BJ (cell line): ENCODE results near the gene RAB11FIP4. TPM values are rescaled to one million over a fixed set of nuclear protein-coding genes. Genes with fewer than 3 reads are reported as not detected.

Experiments
- CTCF ChIA-PET: fragments of 350-600 bp; formaldehyde crosslinking; extraction: SDS; loops from one replicate; lab custom pipeline; 2021; ENCODE audit warnings: antibody characterized with exemption, inconsistent platforms; lab: Yijun Ruan, JAX
- POLR2A ChIA-PET: fragments of 300-600 bp; sonication (Branson Sonifier 250); formaldehyde crosslinking; extraction: SDS; loops from one replicate; lab custom pipeline; 2021; ENCODE audit warnings: antibody characterized with exemption; lab: Charles Lee
- DNase-seq: peaks from one replicate; pipeline ENCODE4 v3.0.0-alpha.2; 2011; ENCODE audit warnings: low read depth
- H3K27me3 ChIP-seq: 2 replicates; pipeline ENCODE4 v1.6.0; 2011; ENCODE audit warnings: low read length; ENCODE audit not compliant: control insufficient read depth, insufficient read depth
- H3K36me3 ChIP-seq: 2 replicates; pipeline ENCODE4 v1.5.1; 2011; ENCODE audit warnings: low read length; ENCODE audit not compliant: control insufficient read depth, insufficient read depth
- H3K4me3 ChIP-seq: 2 replicates; pipeline ENCODE4 v1.5.1; 2011; ENCODE audit warnings: low read depth, mild to moderate bottlenecking, control low read depth, low read length
- CTCF ChIP-seq: IDR thresholded peaks from 2 replicates; pipeline ENCODE4 v1.5.1; 2011; ENCODE audit warnings: low read depth, mild to moderate bottlenecking, control low read depth, inconsistent platforms, low read length, moderate library complexity; ENCODE audit not compliant: insufficient read depth
- polyA plus RNA-seq: library from polyadenylated mRNA; depleted of rRNA; stranded (reverse); fragments of >200 nt; gene quantifications from 2 replicates; pipeline ENCODE4 v1.2.3, GENCODE V29; 2011

The RAB11FIP4 gene
- polyA plus RNA-seq, 1 experiment = 0.15 TPM

- ChIA-PET CTCF (interaction anchor here (2.5 to 11.1 kb wide), 2 partner anchors 283 to 287 kb away, joined by 7 to 172 read pairs; no protein-coding TSS in a partner anchor), POLR2A (no interaction called here)
- TF ChIP-seq CTCF = no peak
- Histone ChIP-seq H3K36me3 (no peaks in the 10 kb centered on the region), H3K27me3 (no peaks in the 10 kb centered on the region), H3K4me3 (no peak overlapping the region)
- no peak for DNase-seq
These were observed 163.5 kb downstream of the RAB11FIP4 start for GRCh38 chr17:31554930-31555329.

GRCh38 chr17:31556969-31557645 is 165.6 kb downstream of the RAB11FIP4 start:
- CTCF ChIA-PET = interaction anchor here (0.6 to 11.1 kb wide), 9 partner anchors 40 to 299 kb away, joined by 3 to 172 read pairs (median 4); no protein-coding TSS in a partner anchor
- no peaks in the 10 kb centered on the region for H3K27me3 ChIP-seq
- POLR2A ChIA-PET = no interaction called here
- H3K4me3 ChIP-seq = no peak overlapping the region
- TF ChIP-seq CTCF = no peak
- DNase-seq = no peak
- H3K36me3 ChIP-seq = no peaks in the 10 kb centered on the region

GRCh38 chr17:31558748-31559583 is 167.5 kb downstream of the RAB11FIP4 start:
- H3K4me3 ChIP-seq = peak overlapping the region; percentile 94
- H3K36me3 ChIP-seq = peaks cover 3% of the 10 kb centered on the region; the same call in 1 of the 2 replicates
- H3K27me3 ChIP-seq = no peaks in the 10 kb centered on the region
- ChIA-PET POLR2A (interaction anchor here (0.6 kb wide), 1 partner anchor 137 kb away, joined by 4 read pairs; no protein-coding TSS in a partner anchor), CTCF (interaction anchor here (0.6 to 11.1 kb wide), 26 partner anchors 10 to 294 kb away, joined by 3 to 172 read pairs (median 4); no protein-coding TSS in a partner anchor)
- DNase-seq = no peak
- peak; percentile 51 for TF ChIP-seq CTCF

GRCh38 chr17:31559584-31560501 is 168.4 kb downstream of the RAB11FIP4 start:
- ChIA-PET POLR2A (interaction anchor here (0.5 kb wide), 1 partner anchor 129 kb away, joined by 9 read pairs; no protein-coding TSS in a partner anchor), CTCF (interaction anchor here (1.1 to 11.1 kb wide), 11 partner anchors 10 to 293 kb away, joined by 3 to 172 read pairs (median 8); no protein-coding TSS in a partner anchor)
- no peak for DNase-seq
- H3K4me3 ChIP-seq = peak overlapping the region; percentile 94
- no peak for TF ChIP-seq CTCF
- peaks cover 7% of the 10 kb centered on the region for H3K36me3 ChIP-seq
- no peaks in the 10 kb centered on the region for H3K27me3 ChIP-seq
